GM21717 (cell line): Measurements from ENCODE around the gene KRTAP5-3.
A peak's percentile ranks its signal among the peaks of the same experiment; 100 is the strongest.
"Not testable (repeated sequence)": the region's sequence is repeated elsewhere in the genome, so short reads cannot be mapped to it uniquely, and the experiment has no call there.

Experiments
- ATAC-seq: cut with Tn5 transposase; IDR thresholded peaks from one replicate; pipeline ENCODE4 v1.9.1; 2021; ENCODE audit warnings: mild to moderate bottlenecking, moderate library complexity; ENCODE audit not compliant: unreplicated experiment

KRTAP5-3 gene

DNA sequence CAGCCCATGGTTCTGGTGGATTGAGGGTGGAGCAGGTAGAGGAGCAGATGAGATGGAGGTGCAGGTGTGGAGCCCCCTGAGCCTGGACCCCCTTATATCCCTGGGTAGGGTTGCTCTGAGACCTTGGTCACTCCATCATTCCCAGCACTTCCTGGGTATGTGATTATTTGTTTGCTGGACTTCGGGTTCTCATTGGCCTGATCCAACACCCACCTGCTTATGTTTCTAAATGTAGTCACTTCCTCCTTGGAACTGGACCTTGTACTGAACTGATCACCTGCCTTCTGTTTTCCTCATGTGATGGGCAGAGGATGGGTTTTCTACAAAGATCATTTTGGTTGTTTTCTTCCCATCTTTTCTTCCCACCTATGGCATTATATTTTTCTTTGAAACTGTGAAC, 13.8 kb upstream of the KRTAP5-3 start, which contains the start of gene KRTAP5-4:
KRTAP5-4 (minus strand) TSS at position 53 of the 400 bp plus-strand sequence; CDS start at position 8, 45 bp downstream.
- no peak for ATAC-seq

DNA sequence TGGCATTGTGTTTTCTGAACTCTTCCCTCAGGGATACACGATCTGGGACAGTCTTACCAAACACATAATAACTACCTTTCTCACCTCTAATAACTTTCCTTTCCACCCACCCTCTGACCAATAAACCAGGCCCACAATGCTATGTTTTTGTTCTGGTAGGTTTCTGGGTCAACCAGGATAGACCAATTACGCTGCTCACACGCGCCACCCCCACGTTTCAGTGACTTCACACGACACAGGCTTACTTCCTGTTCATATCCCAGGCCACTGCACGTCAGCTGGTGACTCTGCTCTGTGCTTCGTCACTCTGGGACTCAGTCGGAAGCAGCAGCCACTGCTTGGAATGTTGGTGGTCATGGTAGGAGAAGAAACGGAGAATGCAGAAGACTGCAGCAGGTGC, 11.2 kb upstream of the KRTAP5-3 start:
- no peak for ATAC-seq

DNA sequence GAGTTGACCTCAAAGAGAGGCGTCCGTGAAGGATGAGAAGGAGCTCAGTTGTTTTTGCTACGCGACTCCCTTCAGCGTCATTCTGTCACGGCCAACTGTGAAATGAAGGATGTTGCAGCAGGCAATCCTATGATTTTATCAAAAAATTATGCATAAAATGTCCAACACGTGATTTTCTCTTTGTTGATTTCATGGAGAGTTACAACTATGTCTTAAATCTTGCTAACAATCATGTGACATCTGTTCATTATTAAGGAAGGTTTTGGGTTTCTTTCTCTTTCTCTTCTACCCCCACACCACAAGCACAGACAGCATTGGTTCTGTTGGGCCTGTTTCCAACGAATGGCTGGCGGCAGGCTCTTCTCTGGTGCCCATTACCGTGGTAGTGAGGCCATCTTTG, 10.0 kb upstream of the KRTAP5-3 start:
- no peak for ATAC-seq

DNA sequence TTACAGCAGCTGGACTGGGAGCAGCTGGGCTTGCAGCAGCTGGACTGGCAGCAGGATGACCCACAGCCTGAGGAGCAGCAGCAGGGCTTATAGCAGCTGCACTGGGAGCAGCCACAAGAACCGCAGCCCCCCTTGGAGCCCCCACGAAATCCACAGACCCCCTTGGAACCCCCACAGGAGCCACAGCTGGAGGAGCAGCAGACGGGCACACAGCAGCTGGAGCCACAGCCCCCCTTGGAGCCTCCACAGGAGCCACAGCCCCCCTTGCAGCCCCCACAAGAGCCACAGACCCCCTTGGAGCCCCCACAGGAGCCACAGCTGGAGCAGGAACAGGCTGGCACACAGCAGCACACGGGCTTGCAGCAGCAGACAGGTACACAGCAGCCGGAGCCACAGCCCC, 362 bp downstream of the KRTAP5-3 start:
- ATAC-seq, result not testable (repeated sequence)

DNA sequence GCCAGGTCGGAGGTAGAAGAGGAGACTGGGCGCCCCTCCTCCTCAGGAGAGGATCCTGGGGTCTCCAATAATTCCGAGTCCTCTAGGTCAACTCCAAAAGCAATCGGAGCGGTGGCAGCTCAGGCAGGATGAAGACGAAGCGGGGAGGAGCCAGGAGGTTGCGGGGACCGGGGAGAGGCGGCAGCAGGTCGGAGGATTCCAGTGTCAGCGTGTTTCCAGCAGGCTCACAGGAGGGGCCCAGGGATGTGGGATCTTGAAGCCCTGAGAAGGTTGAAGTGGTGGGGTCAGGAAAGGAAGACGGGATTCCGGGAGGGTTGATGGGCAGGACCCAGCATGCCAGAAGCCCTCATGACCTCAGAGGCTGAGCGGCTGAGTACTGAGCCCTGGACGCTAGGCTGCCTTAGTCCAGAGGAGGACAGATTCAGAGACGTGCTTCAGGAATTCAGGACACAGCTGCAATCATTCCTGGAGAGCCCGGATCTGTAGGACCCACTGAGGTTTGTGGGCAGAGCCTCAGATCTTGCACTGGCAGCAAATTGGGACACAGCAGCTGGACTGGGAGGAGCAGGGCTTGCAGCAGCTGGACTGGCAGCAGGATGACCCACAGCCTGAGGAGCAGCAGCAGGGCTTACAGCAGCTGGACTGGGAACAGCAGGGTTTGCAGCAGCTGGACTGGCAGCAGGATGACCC, 962 bp downstream of the KRTAP5-3 start:
- ATAC-seq, result not testable (repeated sequence)

DNA sequence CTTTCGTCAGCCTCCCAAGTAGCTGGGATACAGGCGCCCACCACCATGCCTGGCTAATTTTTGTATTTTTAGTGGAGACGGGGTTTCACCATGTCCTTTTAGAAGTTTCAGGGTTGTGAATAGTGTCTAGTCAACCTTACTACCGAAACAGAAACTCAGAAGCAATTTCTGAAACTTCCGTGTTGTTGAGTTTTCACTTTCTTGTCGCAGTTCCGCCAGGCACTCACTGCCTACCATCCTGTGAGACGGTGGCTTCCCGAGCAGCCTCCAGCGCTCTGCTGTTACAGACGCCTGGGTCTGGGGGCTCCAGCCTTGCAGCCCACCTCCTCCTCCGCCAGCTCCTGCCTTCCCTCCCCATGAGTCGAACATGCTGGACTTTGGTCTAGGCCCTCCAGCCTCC, 2.3 kb downstream of the KRTAP5-3 start:
- peak; percentile 95 for ATAC-seq

DNA sequence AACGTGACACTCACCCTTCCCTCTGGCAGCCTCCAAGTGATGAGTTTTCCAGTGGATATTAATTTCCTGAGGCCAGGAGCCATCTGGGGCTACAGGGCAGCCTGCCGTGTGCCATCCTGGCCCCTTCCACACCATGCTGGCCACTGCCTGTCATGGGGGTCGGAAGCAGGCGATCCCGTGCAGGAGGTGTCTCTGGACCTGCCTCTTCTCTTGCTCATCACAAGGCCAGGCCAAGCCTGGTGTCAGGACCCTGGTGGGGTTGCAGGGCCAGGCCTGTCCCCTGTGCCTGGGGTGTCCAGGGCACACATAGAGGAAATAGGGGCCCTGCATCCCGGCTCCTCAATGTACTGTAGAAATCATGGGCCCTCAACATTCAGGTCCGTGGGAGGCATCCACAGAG, 3.6 kb downstream of the KRTAP5-3 start:
- ATAC-seq, result no peak

DNA sequence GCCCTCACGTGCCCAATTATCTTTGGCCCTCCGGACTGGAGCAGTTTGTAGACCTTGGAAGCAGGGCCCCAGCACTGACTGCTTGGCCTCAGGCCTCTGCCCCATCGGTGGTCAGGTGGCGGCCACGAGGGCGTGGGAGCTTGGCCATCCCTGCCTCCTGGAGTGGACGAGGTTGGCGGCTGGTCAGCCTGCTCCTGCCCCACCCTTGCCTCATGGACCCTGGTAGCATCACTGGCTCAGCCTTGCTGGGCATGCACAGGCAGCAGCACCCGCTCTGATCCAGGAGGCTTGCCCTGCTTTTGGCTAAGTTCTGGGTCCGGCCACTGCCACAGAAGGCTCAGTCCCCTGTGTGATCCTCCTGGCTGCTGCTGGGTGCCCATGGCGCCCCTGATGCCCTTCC, 4.1 kb downstream of the KRTAP5-3 start:
- no peak for ATAC-seq

DNA sequence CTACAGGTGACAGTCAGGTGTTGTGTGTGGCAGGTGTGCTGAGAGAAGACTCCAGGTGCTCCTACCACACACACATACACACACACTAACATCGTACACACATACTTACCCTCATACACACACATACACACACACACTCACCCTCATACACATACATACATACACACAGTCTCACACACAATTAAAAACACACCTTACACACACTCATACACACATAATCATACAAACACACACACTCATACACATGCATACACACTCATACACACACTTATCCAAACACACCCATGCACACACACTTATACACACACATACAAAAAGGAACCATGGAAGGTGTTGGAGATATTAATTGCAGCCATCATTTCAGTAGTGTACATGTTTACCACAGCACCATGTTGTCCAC, 4.6 kb downstream of the KRTAP5-3 start:
- ATAC-seq, result no peak

DNA sequence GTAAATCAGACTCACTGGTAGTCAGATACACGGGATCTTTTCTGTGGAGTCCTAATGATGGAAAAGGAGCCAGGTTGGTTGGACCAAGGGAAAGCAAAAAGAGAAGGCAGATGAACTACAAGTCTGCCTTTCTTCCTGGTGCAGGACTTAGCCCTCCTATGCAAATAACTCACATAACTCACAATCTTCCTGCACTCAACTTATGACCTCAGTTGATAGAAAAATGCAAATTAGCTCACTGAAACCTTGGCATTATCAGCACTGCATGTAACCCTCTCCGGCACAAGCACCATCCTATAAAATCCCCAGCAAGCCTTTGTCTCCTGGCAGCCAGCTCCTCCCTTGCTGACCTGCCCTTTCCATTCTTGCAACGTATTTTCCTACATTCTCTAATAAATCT, 6.6 kb downstream of the KRTAP5-3 start:
- not testable (repeated sequence) for ATAC-seq

DNA sequence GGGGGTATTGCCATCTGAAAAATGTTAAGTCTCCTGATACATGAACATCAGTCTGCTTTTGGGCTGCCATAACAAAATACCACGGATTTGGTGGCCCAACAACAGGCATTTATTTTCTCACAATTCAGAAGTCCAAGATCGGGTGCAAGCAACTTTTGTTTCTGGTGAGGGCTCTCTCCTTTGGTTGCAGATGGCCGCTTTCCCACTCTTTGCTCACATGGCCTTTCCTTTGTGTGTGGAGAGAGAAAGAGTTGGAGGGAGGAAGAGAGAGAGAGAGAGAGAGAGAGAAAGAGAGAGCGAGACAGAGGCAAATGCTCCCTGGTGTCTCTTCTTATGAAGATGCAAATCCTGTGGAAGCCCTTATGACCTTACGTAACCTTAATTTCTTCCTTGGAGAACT, 7.6 kb downstream of the KRTAP5-3 start:
- no peak for ATAC-seq

DNA sequence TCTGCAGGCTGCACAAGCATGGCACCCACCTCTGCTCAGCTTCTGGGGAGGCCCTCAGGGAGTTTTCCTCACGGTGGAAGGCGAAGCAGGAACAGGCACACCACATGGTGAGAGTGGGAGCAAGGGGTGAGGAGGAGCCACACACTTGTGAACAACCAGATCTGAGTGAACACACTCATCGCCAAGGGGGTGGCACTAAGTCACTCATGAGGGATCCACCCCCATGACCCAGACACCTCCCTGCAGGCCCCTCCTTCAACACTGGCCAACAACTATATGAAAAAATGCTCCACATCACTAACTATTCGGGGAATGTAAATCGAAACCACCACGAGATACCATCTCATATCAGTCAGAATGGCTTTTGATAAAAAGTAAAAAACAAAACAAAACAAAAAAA, 9.4 kb downstream of the KRTAP5-3 start:
- no peak for ATAC-seq

DNA sequence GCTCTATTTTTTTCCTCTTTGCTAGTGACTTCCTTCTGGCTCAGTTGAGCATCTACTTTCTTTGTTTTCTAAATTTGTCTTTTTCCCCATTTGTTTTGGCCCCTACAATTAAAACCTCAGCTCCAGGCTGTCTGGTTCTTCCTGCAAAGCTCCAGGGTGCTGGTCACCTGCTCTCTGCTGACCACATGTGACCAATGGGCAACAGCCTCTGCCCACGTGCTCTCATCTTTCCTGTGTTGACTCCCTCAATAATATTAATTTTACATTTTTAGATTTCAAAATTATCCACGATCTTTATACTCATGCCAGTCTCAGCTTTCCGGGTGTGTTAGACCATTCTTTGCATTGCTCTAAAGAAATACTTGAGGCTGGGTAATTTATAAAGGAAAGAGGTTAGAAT, 9.9 kb downstream of the KRTAP5-3 start:
- not testable (repeated sequence) for ATAC-seq

DNA sequence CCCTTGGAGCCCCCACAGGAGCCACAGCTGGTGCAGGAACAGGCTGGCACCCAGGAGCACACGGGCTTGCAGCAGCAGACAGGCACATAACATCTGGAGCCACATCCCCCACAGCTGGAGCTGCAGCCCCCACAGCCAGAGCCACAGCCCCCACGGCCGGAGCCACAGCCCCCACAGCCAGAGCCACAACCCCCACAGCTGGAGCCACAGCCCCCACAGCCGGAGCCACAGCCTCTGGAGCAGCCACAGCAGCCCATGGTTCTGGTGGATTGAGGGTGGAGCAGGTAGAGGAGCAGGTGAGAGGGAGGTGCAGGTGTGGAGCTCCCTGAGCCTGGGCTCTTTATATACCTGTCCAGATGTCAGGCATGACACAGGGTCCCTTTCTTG, 10.3 kb downstream of the KRTAP5-3 start, which contains the start of gene KRTAP5-2:
KRTAP5-2 (minus strand) TSS at position 301 of the 387 bp plus-strand sequence; CDS start at position 257, 44 bp downstream.
- ATAC-seq, result no peak

DNA sequence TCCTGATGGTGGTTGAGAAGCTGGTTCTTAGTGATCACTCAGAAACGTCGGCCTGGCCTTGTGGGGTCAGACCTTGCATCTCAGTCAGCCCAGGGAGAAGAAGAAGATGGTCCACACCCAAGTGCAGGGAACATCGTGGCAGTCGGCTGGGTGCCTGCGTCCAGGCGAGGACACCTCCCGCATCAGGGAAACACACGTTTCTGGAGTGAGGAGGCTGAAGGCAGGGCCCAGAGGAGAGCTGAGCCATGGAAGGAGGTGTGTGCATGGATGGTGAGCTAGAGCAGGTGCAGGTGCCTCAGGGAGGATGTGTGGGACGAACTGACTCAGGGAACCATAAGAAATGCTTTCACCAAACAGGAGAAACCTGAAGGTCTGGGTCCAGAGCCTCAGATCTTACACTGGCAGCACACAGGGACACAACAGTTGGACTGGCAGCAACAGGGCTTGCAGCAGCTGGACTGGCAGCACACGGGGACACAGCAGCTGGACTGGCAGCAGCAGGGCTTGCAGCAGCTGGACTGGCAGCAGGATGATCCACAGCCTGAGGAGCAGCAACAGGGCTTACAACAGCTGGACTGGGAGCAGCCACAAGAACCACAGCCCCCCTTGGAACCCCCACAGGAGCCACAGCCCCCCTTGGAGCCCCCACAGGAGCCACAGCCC, 10.8 kb downstream of the KRTAP5-3 start:
- ATAC-seq, result no peak

DNA sequence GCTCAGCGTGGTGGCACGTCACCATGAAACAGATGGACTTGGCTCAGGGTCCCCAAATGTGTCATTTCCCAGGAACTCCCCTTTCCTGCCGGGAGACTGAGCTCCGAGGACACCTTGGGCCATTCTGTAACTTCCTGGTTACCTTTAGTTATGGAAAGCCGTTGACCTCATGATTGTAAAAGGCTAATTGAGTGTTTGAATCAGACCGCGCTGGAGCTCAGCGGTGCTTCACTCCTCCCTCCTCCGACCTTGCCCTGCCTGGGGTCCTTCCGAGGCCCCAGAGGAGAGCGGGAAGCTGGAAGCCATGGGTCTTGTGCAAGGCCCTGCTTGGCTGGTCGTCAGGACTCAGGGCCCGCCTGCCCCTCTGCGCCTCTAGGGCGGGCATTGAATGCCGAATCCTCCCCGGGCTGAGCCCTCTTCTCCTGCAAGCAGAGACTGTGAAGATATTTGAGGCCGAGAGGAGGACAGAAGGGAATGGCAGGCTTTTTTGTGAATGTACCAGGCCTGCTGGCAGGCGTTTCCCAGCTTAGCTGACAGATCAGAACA, 11.6 kb downstream of the KRTAP5-3 start:
- ATAC-seq, result not testable (repeated sequence)

DNA sequence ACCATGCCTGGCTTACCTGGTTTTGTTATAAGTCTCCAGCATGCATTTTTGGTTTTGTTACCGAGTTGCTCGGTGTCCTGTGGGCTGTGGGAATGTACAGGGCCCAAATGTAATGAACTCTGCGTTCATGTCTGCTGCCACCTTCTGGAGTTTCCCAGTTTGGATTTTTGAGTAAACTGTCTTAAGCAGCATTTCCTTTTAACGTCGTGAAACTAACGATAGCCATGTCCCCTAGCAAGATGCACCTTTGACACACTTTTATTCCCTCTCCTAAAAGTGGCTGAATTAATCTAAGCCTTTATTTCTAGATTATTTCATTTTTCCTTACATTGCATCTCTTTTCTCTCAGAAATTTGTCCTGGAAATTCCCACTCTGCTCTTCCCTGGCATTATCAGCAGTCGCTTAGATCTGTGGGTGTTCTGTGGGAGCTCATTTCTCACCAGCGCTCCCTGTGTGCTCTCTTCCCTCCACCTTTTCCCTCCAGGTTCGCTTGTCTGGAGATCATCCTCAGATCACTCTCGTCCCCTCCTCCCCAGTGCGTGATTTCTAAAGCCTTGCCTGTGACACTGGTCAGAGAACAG, 12.2 kb downstream of the KRTAP5-3 start:
- ATAC-seq, result not testable (repeated sequence)

DNA sequence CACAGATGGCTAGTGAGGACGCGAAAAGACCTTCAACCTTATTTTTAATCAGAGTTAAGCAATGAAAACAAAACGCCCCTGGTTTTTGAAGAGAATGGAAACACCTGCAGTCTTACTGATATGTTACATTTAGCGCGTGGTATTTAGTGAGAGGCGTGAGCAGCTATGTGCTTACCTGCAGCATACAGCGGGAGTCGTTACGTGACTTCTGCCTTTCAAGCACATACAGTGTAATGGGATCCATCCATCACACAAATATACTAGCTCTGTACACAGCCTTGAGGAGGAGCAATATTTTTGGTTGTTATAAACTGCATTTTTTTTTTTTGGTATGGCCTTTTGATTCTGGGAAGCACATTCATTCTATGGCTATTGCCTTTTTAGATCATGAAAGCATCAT, 15.6 kb downstream of the KRTAP5-3 start:
- no peak for ATAC-seq

DNA sequence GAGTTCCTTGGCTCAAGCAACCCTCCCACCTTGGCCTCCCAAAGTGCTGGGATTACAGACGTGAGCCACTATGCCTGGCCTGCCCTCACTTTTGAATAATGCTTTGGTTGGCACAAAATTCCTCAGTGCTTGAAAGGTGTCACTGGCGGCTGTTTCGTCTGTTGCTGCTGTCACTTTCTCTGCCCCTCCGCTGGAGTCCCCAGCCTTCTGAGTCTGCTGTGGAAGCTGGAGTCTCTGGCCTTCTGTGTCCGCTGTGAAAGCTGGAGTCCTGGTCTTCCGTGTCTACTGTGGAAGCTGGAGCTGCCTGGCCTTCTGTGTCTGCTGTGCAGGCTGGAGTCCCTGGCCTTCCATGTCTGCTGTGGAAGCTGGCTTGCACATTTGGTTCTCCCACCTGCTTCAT, 18.3 kb downstream of the KRTAP5-3 start:
- ATAC-seq, result no peak

DNA sequence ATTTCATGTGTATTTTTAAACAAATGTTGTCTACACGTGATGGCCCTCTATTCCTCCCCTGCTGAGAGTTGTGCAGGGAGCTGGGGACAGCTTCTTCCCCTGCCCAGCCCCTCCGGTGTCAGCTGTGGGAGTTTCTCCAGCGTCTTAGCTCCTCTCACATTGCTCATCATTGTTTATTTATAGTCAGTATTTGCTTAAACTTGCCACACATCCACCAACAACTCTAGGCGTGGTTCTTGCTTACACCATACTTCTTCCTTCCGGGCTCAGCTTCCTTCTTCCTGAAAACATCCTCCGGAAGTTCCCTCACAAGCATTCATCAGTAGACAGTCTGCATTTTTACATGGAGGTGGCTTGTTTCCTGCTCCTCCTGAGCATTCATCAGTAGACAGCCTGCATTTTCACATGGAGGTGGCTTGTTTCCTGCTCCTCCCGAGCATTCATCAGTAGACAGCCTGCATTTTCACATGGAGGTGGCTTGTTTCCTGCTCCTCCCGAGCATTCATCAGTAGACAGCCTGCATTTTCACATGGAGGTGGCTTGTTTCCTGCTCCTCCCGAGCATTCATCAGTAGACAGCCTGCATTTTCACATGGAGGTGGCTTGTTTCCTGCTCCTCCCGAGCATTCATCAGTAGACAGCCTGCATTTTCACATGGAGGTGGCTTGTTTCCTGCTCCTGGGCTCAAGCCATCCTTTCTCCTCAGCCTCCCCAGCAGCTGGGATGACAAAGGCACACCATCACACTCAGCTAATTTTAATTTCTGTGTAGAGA, 18.9 kb downstream of the KRTAP5-3 start:
- not testable (repeated sequence) for ATAC-seq

DNA sequence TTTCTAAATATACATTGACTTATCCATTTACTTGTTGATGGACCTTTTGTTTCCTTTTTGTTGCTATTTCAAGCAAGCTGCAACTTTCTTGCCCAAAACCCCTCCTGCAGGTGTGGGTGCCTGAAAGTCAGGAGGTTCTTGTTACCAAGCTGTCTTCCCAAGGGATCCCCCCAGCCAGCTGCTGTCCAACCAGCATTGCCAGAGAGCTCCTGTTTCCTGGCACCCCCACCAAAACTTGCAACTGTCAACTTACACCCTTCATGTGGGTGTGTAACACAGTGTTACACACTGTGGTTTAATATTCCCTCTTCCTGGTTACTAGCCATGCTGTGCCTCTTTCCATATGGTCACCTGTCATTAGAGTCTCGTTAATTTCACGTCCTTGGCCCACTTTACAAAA, 21.6 kb downstream of the KRTAP5-3 start:
- ATAC-seq, result no peak
